MM.1S (cell line): ENCODE measurements around the gene WDR49.

Experiments used
- CTCF ChIP-seq: fragments of 300-600 bp; sonication (generic); IDR thresholded peaks from 2 replicates; pipeline ENCODE4 v1.5.1; 2016; ENCODE audit warnings: antibody characterized with exemption, low read length, mixed read lengths
- EZH2 ChIP-seq: fragments of 300-600 bp; sonication (generic); optimal IDR thresholded peaks from 2 replicates; pipeline ENCODE3; 2017; ENCODE audit warnings: low read depth, mild to moderate bottlenecking, antibody characterized with exemption, low read length, mixed read lengths
- EZH2phosphoT487 ChIP-seq: fragments of 300-600 bp; sonication (generic); IDR thresholded peaks from 2 replicates; pipeline ENCODE4 v1.6.1; 2018; ENCODE audit warnings: antibody characterized with exemption, low read length

- no peak for TF ChIP-seq CTCF
- TF ChIP-seq EZH2: no peak
- no peak for TF ChIP-seq EZH2phosphoT487
These were observed 88.3 kb downstream of the WDR49 start for GRCh38 chr3:167565489-167565888.
